ENCODE data around the gene POT1.

GRCh38 chr7:124812764-124813163 is 116.9 kb downstream of the POT1 start:
- TF ChIP-seq CTCF (conservative IDR thresholded peaks at IDR 0.05; ENCODE audit: low read depth, low read length) (no peak), EZH2 (IDR thresholded peaks at IDR 0.05; ENCODE audit: borderline replicate concordance, low read depth, low read length, poor library complexity, severe bottlenecking) (no peak)
